HL-60 (cell line): ENCODE data around the gene COL6A3.

ENCODE experiments used
- DNase-seq, 2 experiments: peaks; one replicate each; pipeline ENCODE4 v3.0.0-alpha.2; 2010 to 2020; ENCODE audit warnings: low read depth in 1 of 2, low spot score in 1 of 2
- H3K27ac ChIP-seq: fragments of 250-450 bp; sonication (Bioruptor Pico); replicated peaks from 2 replicates; pipeline ENCODE4 v1.5.1; 2020; ENCODE audit warnings: mild to moderate bottlenecking, moderate library complexity
- H3K27me3 ChIP-seq: fragments of 250-450 bp; sonication (Bioruptor Pico); 2 replicates; pipeline ENCODE4 v1.5.1; 2021; ENCODE audit warnings: mild to moderate bottlenecking, moderate library complexity; ENCODE audit not compliant: insufficient read depth, poor library complexity, severe bottlenecking
- H3K4me3 ChIP-seq: replicated peaks from 2 replicates; pipeline ENCODE4 v1.5.1; 2011; ENCODE audit warnings: mild to moderate bottlenecking, control low read depth, low read length; ENCODE audit not compliant: insufficient read depth
- GABPA ChIP-seq: IDR thresholded peaks from 2 replicates; pipeline ENCODE4 v1.6.1; 2012; ENCODE audit warnings: low read depth
- POLR2AphosphoS5 ChIP-seq: IDR thresholded peaks from 2 replicates; pipeline ENCODE4 v1.6.1; 2012; ENCODE audit warnings: low read depth
- SPI1 ChIP-seq: IDR thresholded peaks from 2 replicates; pipeline ENCODE4 v1.6.1; 2012; ENCODE audit warnings: low read depth, mild to moderate bottlenecking, borderline replicate concordance
- TF ChIP-seq, protein P1 (sequence below): IDR thresholded peaks from one replicate; pipeline ENCODE4 v1.5.1; 2011; ENCODE audit warnings: low read length, control low read depth, inconsistent platforms; ENCODE audit not compliant: insufficient read depth
- TF ChIP-seq, protein P2 (sequence below): IDR thresholded peaks from 2 replicates; pipeline ENCODE4 v1.6.1; 2012; ENCODE audit warnings: low read depth; ENCODE audit not compliant: insufficient replicate concordance

COL6A3 gene

DNA sequence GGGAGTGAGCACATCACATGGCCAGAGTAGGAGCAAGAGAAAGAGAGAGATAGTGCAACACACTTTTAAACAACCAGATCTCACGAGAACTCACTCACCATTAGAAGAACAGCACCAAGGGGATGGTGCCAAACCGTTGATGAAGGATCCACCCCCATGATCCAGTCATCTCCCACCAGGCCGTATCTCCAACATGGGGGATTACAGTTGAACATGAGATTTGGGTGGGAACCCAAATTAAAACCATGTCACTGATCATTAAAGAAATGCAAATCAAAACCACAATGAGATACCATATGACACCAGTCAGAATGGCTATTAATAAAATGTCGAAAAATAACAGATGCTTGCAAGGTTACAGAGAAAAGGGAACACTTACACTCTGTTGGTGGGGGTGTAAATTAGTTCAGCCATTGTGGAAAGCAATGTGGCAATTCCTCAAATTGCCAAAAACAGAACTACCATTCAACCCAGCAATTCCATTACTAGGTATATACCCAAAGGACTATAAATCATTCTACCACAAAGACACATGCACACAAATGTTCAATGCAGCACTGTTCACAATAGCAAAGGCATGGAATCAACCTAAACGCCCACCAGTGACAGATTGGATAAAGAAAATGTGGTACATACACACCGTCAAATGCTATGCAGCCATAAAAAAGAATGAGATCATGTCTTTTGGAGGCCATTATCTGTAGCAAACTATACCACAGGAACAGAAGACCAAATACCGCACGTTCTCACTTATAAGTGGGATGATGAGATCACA, 137.1 kb downstream of the COL6A3 start:
- no peak overlapping the region for H3K27ac ChIP-seq
- no peak for DNase-seq

More for the DNA sequence above, 137.1 kb downstream of the COL6A3 start:
- H3K27me3 ChIP-seq, result peaks cover 9% of the 10 kb centered on the region
- TF ChIP-seq GABPA, result no peak
- TF ChIP-seq SPI1, result no peak
- TF ChIP-seq, protein P1, sequence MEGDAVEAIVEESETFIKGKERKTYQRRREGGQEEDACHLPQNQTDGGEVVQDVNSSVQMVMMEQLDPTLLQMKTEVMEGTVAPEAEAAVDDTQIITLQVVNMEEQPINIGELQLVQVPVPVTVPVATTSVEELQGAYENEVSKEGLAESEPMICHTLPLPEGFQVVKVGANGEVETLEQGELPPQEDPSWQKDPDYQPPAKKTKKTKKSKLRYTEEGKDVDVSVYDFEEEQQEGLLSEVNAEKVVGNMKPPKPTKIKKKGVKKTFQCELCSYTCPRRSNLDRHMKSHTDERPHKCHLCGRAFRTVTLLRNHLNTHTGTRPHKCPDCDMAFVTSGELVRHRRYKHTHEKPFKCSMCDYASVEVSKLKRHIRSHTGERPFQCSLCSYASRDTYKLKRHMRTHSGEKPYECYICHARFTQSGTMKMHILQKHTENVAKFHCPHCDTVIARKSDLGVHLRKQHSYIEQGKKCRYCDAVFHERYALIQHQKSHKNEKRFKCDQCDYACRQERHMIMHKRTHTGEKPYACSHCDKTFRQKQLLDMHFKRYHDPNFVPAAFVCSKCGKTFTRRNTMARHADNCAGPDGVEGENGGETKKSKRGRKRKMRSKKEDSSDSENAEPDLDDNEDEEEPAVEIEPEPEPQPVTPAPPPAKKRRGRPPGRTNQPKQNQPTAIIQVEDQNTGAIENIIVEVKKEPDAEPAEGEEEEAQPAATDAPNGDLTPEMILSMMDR, result no peak
- no peak for TF ChIP-seq POLR2AphosphoS5
- TF ChIP-seq, protein P2, sequence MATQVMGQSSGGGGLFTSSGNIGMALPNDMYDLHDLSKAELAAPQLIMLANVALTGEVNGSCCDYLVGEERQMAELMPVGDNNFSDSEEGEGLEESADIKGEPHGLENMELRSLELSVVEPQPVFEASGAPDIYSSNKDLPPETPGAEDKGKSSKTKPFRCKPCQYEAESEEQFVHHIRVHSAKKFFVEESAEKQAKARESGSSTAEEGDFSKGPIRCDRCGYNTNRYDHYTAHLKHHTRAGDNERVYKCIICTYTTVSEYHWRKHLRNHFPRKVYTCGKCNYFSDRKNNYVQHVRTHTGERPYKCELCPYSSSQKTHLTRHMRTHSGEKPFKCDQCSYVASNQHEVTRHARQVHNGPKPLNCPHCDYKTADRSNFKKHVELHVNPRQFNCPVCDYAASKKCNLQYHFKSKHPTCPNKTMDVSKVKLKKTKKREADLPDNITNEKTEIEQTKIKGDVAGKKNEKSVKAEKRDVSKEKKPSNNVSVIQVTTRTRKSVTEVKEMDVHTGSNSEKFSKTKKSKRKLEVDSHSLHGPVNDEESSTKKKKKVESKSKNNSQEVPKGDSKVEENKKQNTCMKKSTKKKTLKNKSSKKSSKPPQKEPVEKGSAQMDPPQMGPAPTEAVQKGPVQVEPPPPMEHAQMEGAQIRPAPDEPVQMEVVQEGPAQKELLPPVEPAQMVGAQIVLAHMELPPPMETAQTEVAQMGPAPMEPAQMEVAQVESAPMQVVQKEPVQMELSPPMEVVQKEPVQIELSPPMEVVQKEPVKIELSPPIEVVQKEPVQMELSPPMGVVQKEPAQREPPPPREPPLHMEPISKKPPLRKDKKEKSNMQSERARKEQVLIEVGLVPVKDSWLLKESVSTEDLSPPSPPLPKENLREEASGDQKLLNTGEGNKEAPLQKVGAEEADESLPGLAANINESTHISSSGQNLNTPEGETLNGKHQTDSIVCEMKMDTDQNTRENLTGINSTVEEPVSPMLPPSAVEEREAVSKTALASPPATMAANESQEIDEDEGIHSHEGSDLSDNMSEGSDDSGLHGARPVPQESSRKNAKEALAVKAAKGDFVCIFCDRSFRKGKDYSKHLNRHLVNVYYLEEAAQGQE, result no peak
- H3K4me3 ChIP-seq, result no peak overlapping the region
